ENCODE measurements around the gene DCST1. TPM values are rescaled to one million over a fixed set of nuclear protein-coding genes. Genes with fewer than 3 reads are reported as not detected.

The DCST1 gene
- total RNA-seq, 1 donor from 2014 or later: not detected

DNA sequence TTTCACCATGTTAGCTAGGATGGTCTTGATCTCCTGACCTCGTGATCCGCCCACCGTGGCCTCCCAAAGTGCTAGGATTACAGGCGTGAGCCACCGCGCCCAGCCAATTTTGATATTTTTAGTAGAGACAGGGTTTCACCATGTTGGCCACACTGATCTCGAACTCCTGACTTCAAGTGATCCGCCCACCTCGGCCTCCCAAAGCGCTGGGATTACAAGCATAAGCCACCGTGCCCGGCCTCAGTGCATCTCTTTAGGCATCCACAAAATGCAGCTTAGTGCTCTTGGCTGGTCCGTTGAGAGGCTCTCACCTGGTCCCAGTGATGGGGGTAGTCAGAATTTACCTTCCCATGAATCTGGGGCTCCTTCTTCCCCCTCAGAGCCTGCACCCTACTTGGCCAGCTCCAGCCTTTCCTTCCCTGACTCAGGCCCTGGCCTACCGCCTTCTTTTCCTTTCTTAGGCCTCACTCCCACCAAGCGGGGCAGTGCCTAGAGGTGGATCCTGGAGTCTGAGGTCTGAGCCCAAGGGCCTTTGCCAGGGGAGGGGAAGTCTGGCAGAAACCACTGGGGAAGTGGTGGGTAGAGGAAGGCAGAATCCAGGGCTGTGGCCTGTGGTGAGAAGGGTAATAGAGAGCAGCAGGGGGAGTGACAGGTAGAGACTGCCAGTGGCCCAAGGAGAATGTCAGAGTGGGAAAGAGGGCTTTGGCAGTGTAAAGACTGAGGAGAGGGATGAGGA is 36.5 kb upstream of the DCST1 start:
- intact Hi-C loops (cut with micrococcal nuclease): no loop called here
- Mint-ChIP-seq H3K27ac (peak overlapping the region; percentile 5), H3K4me1 (peaks cover 36% of the 10 kb centered on the region), H3K9me3 (no peaks in the 10 kb centered on the region), H3K27me3 (no peaks in the 10 kb centered on the region), H3K4me3 (peak overlapping the region; percentile 47), H3K36me3 (ENCODE audit: low read depth) (peaks cover 5% of the 10 kb centered on the region)
- no peak for DNase-seq

DNA sequence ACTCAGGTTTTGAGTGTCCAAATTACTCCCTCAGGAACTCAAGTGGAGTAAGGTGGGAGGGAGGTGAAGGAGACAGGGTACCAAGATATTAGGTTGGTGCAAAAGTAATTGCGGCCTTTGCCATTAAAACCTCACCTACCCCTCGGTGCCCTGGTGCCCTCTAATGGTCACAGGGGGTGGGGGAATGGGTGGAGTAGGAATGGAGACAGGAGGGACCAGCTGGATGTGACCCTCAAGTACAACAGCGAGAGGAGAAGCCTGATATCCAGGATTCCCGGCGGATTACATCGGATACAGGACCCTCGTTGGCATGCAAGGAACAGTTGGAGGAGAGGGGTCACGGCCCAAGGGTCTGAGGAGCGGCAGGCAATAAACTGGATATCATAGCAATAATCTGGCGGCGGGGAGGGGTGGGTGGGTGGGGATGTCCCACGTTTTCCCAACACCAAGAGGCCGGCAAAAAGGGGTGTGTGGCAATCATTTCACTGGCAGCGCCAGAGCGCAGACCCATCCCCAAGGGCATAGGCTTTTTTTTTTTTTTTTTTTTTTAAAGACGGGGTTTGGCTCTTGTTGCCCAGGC is 35.3 kb upstream of the DCST1 start:
- peak overlapping the region; percentile 80 for H3K27ac Mint-ChIP-seq
- peaks cover 37% of the 10 kb centered on the region for H3K4me1 Mint-ChIP-seq
- no peaks in the 10 kb centered on the region for H3K27me3 Mint-ChIP-seq
- peak overlapping the region; percentile 99 for H3K4me3 Mint-ChIP-seq
- no peaks in the 10 kb centered on the region for H3K9me3 Mint-ChIP-seq
- peaks cover 5% of the 10 kb centered on the region for H3K36me3 Mint-ChIP-seq (ENCODE audit: low read depth)
- intact Hi-C loops (cut with micrococcal nuclease): no loop called here
- DNase-seq: no peak

DNA sequence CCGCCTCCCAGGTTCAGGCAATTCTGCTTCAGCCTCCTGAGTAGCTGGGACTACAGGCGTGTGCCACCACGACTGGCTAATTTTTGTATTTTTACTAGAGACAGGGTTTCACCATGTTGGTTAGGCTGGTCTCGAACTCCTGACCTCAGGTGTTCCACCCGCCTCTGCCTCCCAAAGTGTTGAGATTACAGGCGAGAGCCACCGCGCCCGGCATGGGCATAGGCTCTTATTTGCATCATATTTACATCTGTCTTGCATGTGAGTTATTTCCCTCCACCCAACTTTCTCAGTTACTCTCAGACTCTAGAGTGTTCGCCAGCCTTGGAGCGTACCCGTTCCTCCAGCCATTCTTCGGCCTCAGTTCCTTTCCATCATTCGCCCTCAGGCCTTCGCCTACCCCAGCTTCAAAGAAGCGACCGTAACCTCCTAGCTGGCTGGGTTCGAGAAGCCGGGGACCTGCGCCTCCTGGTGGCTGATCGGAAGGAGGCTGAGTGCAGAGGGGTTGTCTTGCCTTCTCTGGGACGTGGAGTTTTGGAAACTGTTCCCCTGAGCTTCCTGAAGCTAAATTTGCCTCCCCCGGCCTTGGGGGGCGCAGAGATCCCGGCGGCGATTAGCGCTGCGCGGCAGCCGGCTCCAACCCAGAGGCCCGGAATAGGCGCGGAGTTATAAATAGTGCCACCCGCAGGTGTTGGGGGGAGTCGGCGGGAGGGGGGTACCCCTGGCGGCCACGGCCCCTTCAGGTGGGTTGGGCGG is 34.6 kb upstream of the DCST1 start:
- peaks cover 40% of the 10 kb centered on the region for H3K4me1 Mint-ChIP-seq
- H3K4me3 Mint-ChIP-seq: peak overlapping the region; percentile 99
- H3K9me3 Mint-ChIP-seq: no peaks in the 10 kb centered on the region
- intact Hi-C loops (cut with micrococcal nuclease): loop anchor here (1.0 kb wide), 4 partner anchors 16 to 62 kb away; partner anchors contain the start of genes CKS1B, FLAD1 and PYGO2
- H3K27ac Mint-ChIP-seq: peak overlapping the region; percentile 93
- H3K27me3 Mint-ChIP-seq: no peaks in the 10 kb centered on the region
- DNase-seq: peak; percentile 90
- H3K36me3 Mint-ChIP-seq (ENCODE audit: low read depth): peaks cover 9% of the 10 kb centered on the region

DNA sequence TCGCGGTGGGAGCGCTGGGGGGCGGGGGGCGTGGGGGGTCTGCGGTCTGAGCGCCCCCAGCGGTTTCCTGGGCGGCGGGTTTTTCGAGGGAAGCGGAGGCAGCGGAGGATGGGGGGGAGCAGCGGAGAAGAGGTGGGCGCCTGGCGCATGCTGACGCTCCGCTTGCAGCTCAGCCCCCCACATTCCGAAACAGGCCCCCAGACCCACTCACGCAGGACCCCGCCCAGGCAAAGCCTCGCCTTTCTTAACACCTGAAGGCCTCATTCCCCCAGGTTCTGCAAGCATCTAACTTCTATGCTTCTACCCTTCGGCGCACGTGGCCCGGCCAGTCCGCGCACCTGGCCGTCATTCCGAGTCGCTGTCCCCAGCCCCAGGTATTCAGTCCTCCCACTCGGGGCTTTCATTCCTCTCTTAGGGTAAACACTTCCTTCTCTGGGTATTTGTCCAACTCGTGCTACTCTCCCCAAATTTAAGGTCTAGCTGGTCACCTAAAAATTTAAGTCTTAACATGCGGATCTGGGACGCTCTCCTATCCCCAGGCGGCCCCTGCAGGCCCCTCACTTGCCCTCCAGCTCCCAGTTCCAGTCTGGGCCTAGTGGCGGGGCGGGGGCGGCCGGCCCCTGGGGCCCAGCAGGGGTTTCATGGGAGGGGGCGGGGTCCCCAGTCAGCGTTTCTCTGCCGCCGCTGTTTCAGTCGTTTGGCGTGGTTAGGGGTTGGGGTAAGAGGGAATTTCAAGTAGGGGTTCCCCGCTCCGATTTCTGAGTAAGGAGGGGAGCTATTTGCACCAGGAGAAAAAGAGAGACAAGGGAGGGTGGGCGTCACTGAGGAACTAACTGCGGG is 33.8 kb upstream of the DCST1 start:
- H3K27ac Mint-ChIP-seq: peak overlapping the region; percentile 93
- no peaks in the 10 kb centered on the region for H3K27me3 Mint-ChIP-seq
- no peaks in the 10 kb centered on the region for H3K9me3 Mint-ChIP-seq
- H3K36me3 Mint-ChIP-seq (ENCODE audit: low read depth): peaks cover 12% of the 10 kb centered on the region
- DNase-seq: peak; percentile 84
- intact Hi-C loops (cut with micrococcal nuclease): loop anchor here (1.0 to 5.0 kb wide), 10 partner anchors 9 to 441 kb away; partner anchors contain the start of genes CKS1B, EFNA4, FLAD1 and PBXIP1
- H3K4me3 Mint-ChIP-seq: peak overlapping the region; percentile 99
- peaks cover 44% of the 10 kb centered on the region for H3K4me1 Mint-ChIP-seq

DNA sequence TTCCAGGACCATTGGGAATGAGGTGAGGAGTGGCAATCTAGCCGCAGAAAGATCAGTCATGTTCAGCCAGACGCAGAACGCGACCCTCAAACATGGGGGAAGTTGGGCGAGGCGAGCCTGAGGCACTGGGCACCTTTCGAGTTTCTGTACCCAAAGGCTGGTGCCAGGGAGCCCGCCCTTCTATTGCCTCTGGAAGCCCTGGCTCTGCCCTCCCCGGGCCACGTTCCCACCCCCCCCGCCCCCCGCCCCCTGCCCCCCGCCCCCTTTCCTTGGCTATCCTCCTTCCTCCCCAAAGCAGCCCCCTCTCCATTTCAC is 33.3 kb upstream of the DCST1 start:
- intact Hi-C loops (cut with micrococcal nuclease): loop anchor here (1.0 to 5.0 kb wide), 6 partner anchors 8 to 442 kb away; partner anchors contain the start of genes EFNA4, PBXIP1, SLC50A1 and UBE2Q1
- peaks cover 12% of the 10 kb centered on the region for H3K36me3 Mint-ChIP-seq (ENCODE audit: low read depth)
- H3K4me3 Mint-ChIP-seq: peak overlapping the region; percentile 99
- H3K4me1 Mint-ChIP-seq: peaks cover 47% of the 10 kb centered on the region
- DNase-seq: no peak
- no peaks in the 10 kb centered on the region for H3K27me3 Mint-ChIP-seq
- no peaks in the 10 kb centered on the region for H3K9me3 Mint-ChIP-seq
- H3K27ac Mint-ChIP-seq: peak overlapping the region; percentile 93

DNA sequence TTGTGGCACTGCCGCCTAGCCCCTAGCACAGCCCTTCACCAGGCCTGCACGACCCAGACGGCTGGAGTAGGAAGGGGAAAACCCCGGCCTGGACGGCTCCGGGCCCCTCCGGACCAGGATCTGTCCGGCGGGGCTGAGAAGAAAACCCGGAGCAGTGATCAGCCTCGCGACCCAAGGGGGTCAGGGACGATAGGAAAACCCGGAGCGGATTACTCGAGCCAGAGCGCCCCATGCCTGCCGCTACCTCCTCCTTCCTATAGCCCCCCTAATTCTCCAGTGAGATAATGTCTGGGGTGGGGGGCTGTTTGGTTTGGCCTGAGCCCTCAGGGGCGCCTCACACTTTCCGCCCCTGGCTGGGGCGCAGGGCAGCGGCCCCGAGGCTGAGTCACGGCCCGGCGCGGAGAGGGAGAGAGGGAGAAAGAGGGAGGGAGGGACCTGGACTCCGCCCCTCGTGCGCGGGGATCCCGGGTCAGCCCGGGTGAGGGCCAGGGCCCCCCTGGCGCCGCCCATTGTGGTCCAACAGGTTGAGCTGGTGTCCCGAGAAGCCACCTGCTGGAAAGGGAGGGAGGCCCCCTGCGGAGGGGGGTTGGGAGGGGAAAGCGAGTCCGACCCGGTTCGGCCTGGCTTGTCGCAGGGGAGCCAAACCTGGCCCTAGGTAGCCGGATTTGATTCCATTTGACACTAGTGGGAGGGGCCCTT is 32.7 kb upstream of the DCST1 start:
- peak; percentile 96 for DNase-seq
- peaks cover 50% of the 10 kb centered on the region for H3K4me1 Mint-ChIP-seq
- H3K27ac Mint-ChIP-seq: peak overlapping the region; percentile 93
- H3K9me3 Mint-ChIP-seq: no peaks in the 10 kb centered on the region
- intact Hi-C loops (cut with micrococcal nuclease): loop anchor here (1.0 to 5.0 kb wide), 7 partner anchors 7 to 442 kb away; partner anchors contain the start of genes EFNA4, PBXIP1, SLC50A1 and UBE2Q1
- H3K27me3 Mint-ChIP-seq: no peaks in the 10 kb centered on the region
- peak overlapping the region; percentile 99 for H3K4me3 Mint-ChIP-seq
- H3K36me3 Mint-ChIP-seq (ENCODE audit: low read depth): peaks cover 15% of the 10 kb centered on the region

DNA sequence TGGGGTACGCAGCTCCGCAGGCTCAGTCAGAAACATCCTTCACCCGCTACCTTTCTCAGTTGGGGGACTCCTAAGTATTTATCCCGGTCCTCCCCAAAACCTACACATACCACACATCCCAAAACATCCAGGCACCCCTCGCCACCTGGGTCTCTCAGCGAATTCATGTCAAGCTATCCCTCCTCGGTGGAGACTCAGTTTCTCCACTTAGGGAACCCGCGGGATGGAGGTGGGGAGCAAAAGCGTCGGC is 32.3 kb upstream of the DCST1 start:
- no peaks in the 10 kb centered on the region for H3K27me3 Mint-ChIP-seq
- DNase-seq: no peak
- H3K4me3 Mint-ChIP-seq: peak overlapping the region; percentile 99
- peaks cover 53% of the 10 kb centered on the region for H3K4me1 Mint-ChIP-seq
- H3K36me3 Mint-ChIP-seq (ENCODE audit: low read depth): peaks cover 16% of the 10 kb centered on the region
- no peaks in the 10 kb centered on the region for H3K9me3 Mint-ChIP-seq
- intact Hi-C loops (cut with micrococcal nuclease): loop anchor here (1.0 to 5.0 kb wide), 5 partner anchors 16 to 443 kb away; partner anchors contain the start of genes EFNA4, SLC50A1 and UBE2Q1
- H3K27ac Mint-ChIP-seq: peak overlapping the region; percentile 93

DNA sequence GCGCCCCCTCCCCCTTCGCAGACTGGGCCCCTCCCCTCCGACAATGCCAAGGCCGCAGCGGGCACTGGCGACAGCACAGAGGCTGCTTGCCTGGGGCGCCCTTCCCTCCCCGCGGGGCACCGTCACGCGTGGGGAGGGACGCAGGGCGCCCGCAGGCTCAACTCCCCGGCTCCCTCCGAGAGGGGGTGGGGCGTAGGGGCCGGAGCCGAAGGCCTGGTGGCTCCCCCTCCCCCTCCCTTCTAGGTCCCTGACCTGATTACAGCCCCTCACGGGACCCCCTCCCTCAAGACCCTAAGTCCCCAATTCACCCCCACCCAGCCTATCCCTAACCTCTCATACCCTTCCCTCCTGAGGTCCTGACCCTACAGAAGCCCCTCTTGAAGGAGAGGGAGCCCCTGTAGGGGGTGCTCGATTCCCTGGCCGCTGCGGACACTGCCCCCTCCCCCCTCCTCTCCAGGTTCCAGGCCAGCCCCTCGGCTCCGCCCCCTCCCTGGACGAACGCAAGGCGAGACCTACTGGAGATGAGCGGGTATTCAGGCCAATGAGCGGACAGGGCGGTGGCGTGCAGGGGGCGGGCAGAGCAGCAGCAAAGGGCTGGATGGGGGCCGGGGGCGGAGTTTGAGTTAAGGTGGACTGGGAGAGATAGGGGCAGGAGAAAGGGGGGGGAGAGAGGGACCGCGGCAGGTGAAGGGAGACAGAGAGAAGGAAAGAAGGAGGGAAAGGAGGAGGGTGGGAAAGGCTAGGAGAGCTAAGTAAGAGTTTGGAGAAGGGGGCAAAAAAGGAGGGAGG is 31.8 kb upstream of the DCST1 start:
- Mint-ChIP-seq H3K4me3 (peak overlapping the region; percentile 99), H3K27me3 (no peaks in the 10 kb centered on the region), H3K9me3 (no peaks in the 10 kb centered on the region), H3K27ac (peak overlapping the region; percentile 98), H3K36me3 (ENCODE audit: low read depth) (peaks cover 20% of the 10 kb centered on the region), H3K4me1 (peaks cover 58% of the 10 kb centered on the region)
- intact Hi-C loops (cut with micrococcal nuclease): loop anchor here (1.0 to 5.0 kb wide), 6 partner anchors 15 to 443 kb away; partner anchors contain the start of genes EFNA4, SLC50A1 and UBE2Q1
- peak; percentile 99 for DNase-seq

DNA sequence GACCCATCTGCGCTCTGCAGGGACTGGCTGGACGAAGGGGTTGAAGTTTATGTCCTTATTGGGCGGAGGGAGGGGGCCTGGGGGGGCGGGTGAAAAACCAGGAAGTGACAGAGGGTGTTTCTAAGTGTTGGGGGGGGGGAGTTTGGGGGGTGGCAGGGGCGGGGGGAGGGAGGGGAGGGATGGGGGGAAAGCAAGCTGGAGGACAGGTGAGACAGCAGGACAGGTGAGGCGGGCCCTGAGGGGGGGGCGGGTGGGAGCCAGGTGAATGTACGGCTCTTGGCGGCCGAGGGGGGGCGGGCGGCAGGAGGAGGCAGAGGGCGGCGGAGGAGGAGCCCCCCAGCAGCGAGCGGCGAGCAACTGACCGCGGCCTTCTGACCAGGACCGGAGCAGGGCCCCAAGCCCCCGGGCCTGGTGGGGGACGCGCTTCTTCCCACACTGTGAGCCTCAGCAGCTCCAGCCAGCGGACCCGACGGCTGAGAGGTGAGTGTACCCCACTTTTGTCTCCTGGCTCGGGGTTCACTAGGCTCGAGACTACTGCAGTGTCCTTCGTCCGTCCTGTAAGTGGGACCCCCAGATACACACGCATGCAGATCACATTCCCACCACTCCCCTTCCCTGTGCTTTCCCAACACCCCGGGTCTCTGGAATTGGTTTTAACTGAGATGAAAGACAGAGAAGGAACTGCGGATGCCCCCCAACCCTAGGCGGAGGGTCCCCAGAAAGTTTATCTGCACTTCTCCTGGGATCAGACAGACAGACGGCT is 31.0 kb upstream of the DCST1 start, which contains the start of gene ZBTB7B:
Gene ZBTB7B, plus strand, starts transcription at position 339 of the 763 bp plus-strand sequence. CDS start 11,859 bp downstream, outside the sequence.
- Mint-ChIP-seq H3K9me3 (no peaks in the 10 kb centered on the region), H3K27me3 (no peaks in the 10 kb centered on the region), H3K36me3 (ENCODE audit: low read depth) (peaks cover 20% of the 10 kb centered on the region), H3K27ac (peak within 1 kb of the TSS; percentile 98), H3K4me3 (peak within 1 kb of the TSS; percentile 99), H3K4me1 (peaks cover 58% of the 10 kb centered on the region)
- peak; percentile 74 for DNase-seq
- intact Hi-C loops (cut with micrococcal nuclease): loop anchor here (2.0 to 5.0 kb wide), 4 partner anchors 60 to 190 kb away; partner anchors contain the start of genes EFNA4 and SLC50A1

DNA sequence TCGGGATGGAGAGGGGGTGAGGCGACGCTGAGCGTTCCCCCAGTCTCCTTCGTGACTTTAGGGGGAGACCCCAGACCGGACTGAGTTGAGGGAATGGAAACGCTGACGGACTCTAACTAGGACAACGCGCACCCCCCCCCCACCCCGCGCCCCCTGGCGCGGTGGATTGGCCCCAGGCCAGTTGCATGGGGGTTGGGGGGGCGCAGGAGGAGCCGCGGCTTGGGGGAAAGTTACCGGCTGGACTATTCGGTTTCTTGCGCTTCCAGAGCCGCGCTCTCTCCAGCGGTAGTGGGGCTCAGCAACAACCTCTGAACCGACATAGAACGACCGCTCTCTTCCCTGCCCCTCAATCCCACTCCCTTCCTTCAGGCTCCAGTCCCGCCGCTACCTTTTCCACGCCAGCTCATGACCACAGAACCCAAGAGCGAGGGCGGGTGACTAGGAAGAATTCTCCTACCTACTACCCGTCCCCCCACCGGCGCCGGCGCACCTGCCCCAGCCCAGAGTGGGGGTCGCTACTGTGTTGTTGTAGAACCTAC is 30.3 kb upstream of the DCST1 start:
- Mint-ChIP-seq H3K9me3 (no peaks in the 10 kb centered on the region), H3K4me3 (peak overlapping the region; percentile 99), H3K27ac (peak overlapping the region; percentile 96), H3K4me1 (peaks cover 54% of the 10 kb centered on the region), H3K27me3 (no peaks in the 10 kb centered on the region), H3K36me3 (ENCODE audit: low read depth) (peaks cover 20% of the 10 kb centered on the region)
- intact Hi-C loops (cut with micrococcal nuclease): loop anchor here (2.0 to 5.0 kb wide), 4 partner anchors 59 to 189 kb away; partner anchors contain the start of genes EFNA4 and SLC50A1
- DNase-seq: peak; percentile 75

DNA sequence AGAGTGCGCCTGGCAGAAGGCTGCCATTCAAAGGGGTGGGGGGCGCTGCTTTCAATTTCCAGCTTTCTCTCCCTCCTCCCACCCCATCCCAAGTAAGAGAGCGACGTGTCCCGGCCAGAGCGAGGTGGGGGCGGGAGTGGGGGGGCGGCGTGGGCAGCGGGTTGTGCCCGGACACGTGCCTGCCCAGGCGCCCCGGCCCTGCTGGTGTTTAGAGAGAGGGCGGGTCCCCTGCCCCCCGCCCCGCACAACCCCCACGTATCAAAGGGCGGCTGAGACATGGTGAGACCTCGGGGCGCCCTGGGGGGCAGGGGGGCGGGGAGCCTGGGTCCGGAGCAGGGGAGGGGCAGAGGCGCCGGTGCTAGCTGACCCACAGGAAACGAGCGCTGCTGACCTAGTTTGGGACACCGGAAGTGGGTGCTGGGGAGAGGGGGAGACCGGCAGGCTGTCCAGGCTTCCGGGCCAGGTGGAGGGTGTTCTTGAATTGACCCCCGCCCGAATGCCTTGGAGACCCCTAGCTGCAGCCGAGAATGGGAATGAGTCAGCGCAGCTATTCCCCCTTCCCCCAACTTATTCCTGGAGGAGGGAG is 29.8 kb upstream of the DCST1 start:
- Mint-ChIP-seq H3K4me3 (peak overlapping the region; percentile 99), H3K9me3 (no peaks in the 10 kb centered on the region), H3K4me1 (peaks cover 54% of the 10 kb centered on the region), H3K27me3 (no peaks in the 10 kb centered on the region), H3K36me3 (ENCODE audit: low read depth) (peaks cover 23% of the 10 kb centered on the region), H3K27ac (peak overlapping the region; percentile 96)
- intact Hi-C loops (cut with micrococcal nuclease): loop anchor here (2.0 to 5.0 kb wide), 4 partner anchors 58 to 188 kb away; partner anchors contain the start of genes EFNA4 and SLC50A1
- peak; percentile 77 for DNase-seq
